Neural cell (in vitro differentiated cells): ENCODE results near the gene DGKQ. TPM values are rescaled to one million over a fixed set of nuclear protein-coding genes. Genes with fewer than 3 reads are reported as not detected.

Experiments
- H2AFZ ChIP-seq: fragments of 200-600, 300-800 bp; sonication (generic), shearing (Covaris generic); 2 replicates; pipeline ENCODE4 v1.6.0; 2014; ENCODE audit warnings: low read depth, mild to moderate bottlenecking, antibody characterized with exemption, low read length, moderate library complexity
- H3F3A ChIP-seq: fragments of 200-600 bp; shearing (Covaris generic); 2 replicates; pipeline ENCODE4 v1.6.1; 2016; ENCODE audit warnings: mild to moderate bottlenecking, moderate library complexity, mixed read lengths, antibody characterized with exemption, low read length; ENCODE audit not compliant: insufficient read depth, poor library complexity, severe bottlenecking
- H3K27ac ChIP-seq: fragments of 200-600, 300-800 bp; sonication (generic), shearing (Covaris generic); 2 replicates; pipeline ENCODE4 v1.5.1; 2014; ENCODE audit warnings: mild to moderate bottlenecking, low read length, moderate library complexity
- H3K27me3 ChIP-seq: fragments of 300-800, 200-600 bp; sonication (generic), shearing (Covaris generic); 2 replicates; pipeline ENCODE4 v1.6.0; 2014; ENCODE audit warnings: mild to moderate bottlenecking, low read depth, low read length, moderate library complexity; ENCODE audit not compliant: insufficient read depth
- H3K36me3 ChIP-seq: fragments of 300-800, 200-600 bp; sonication (generic), shearing (Covaris generic); 2 replicates; pipeline ENCODE4 v1.5.1; 2014; ENCODE audit warnings: mild to moderate bottlenecking, antibody characterized with exemption, low read length, moderate library complexity; ENCODE audit not compliant: insufficient read depth
- H3K4me2 ChIP-seq: fragments of 300-800, 200-600 bp; sonication (generic), shearing (Covaris generic); 2 replicates; pipeline ENCODE4 v1.6.0; 2014; ENCODE audit warnings: mild to moderate bottlenecking, low read length
- H3K4me3 ChIP-seq: fragments of 300-800, 200-600 bp; sonication (generic), shearing (Covaris generic); 2 replicates; pipeline ENCODE4 v1.5.1; 2014; ENCODE audit warnings: mild to moderate bottlenecking, low read length, moderate library complexity
- H3K79me2 ChIP-seq: fragments of 200-600 bp; shearing (Covaris generic); replicated peaks from 2 replicates; pipeline ENCODE4 v1.6.0; 2014; ENCODE audit warnings: mild to moderate bottlenecking, low read length, moderate library complexity; ENCODE audit not compliant: insufficient read depth
- H3K9ac ChIP-seq: fragments of 300-800, 200-600 bp; sonication (generic), shearing (Covaris generic); 2 replicates; pipeline ENCODE4 v1.6.1; 2016; ENCODE audit warnings: mild to moderate bottlenecking, low read length, mixed read lengths
- H3K9me2 ChIP-seq: fragments of 200-600 bp; shearing (Covaris generic); 2 replicates; pipeline ENCODE4 v1.6.1; 2016; ENCODE audit warnings: mild to moderate bottlenecking, low read length, mixed read lengths; ENCODE audit not compliant: insufficient read depth
- H3K9me3 ChIP-seq: fragments of 200-600, 300-800 bp; sonication (generic), shearing (Covaris generic); 2 replicates; pipeline ENCODE4 v1.6.1; 2016; ENCODE audit warnings: mild to moderate bottlenecking, mixed run types, low read length, moderate library complexity, mixed read lengths
- H4K20me1 ChIP-seq: fragments of 200-600 bp; shearing (Covaris generic); 2 replicates; pipeline ENCODE4 v1.6.1; 2016; ENCODE audit warnings: mild to moderate bottlenecking, mixed run types; ENCODE audit not compliant: insufficient read depth
- EP300 ChIP-seq: fragments of 450-650 bp; conservative IDR thresholded peaks from 2 replicates; pipeline ENCODE4 v1.6.1; 2014; ENCODE audit warnings: antibody characterized with exemption, mild to moderate bottlenecking, moderate library complexity; ENCODE audit not compliant: poor library complexity, severe bottlenecking
- EZH2 ChIP-seq: fragments of 200-600, 300-800 bp; shearing (Covaris generic), sonication (generic); IDR thresholded peaks from 2 replicates; pipeline ENCODE4 v1.6.1; 2014; ENCODE audit warnings: antibody characterized with exemption, low read length, borderline replicate concordance, mild to moderate bottlenecking; ENCODE audit not compliant: insufficient read depth, poor library complexity, severe bottlenecking
- MXI1 ChIP-seq: fragments of 450-650 bp; conservative IDR thresholded peaks from 2 replicates; pipeline ENCODE4 v1.6.1; 2014; ENCODE audit warnings: antibody characterized with exemption, mild to moderate bottlenecking; ENCODE audit not compliant: poor library complexity, severe bottlenecking
- POLR2AphosphoS5 ChIP-seq: IDR thresholded peaks from 2 replicates; pipeline ENCODE4 v1.6.1; 2012
- RAD21 ChIP-seq: fragments of 450-650 bp; conservative IDR thresholded peaks from 2 replicates; pipeline ENCODE4 v1.6.1; 2014; ENCODE audit warnings: antibody characterized with exemption, mild to moderate bottlenecking, moderate library complexity
- SMC3 ChIP-seq: fragments of 450-650 bp; conservative IDR thresholded peaks from 2 replicates; pipeline ENCODE4 v1.6.1; 2014; ENCODE audit warnings: antibody characterized with exemption, mild to moderate bottlenecking, moderate library complexity; ENCODE audit not compliant: poor library complexity
- TAF1 ChIP-seq: IDR thresholded peaks from 2 replicates; pipeline ENCODE4 v1.6.1; 2012; ENCODE audit warnings: low read depth
- polyA plus RNA-seq: library from polyadenylated mRNA; depleted of rRNA; stranded (reverse); fragments of >200 nt; gene quantifications from 2 replicates; pipeline ENCODE4 v1.2.3, GENCODE V29; 2014
- TF ChIP-seq, protein P1 (sequence below): fragments of 450-650 bp; IDR thresholded peaks from 2 replicates; pipeline ENCODE4 v1.5.1; 2014; ENCODE audit warnings: antibody characterized with exemption, mild to moderate bottlenecking, moderate library complexity; ENCODE audit not compliant: poor library complexity, severe bottlenecking
- TF ChIP-seq, protein P2 (sequence below): IDR thresholded peaks from 2 replicates; pipeline ENCODE4 v1.6.1; 2012; ENCODE audit warnings: borderline replicate concordance

The DGKQ gene
- polyA plus RNA-seq, 1 donor from 2014 or later = 32.4 TPM

DNA sequence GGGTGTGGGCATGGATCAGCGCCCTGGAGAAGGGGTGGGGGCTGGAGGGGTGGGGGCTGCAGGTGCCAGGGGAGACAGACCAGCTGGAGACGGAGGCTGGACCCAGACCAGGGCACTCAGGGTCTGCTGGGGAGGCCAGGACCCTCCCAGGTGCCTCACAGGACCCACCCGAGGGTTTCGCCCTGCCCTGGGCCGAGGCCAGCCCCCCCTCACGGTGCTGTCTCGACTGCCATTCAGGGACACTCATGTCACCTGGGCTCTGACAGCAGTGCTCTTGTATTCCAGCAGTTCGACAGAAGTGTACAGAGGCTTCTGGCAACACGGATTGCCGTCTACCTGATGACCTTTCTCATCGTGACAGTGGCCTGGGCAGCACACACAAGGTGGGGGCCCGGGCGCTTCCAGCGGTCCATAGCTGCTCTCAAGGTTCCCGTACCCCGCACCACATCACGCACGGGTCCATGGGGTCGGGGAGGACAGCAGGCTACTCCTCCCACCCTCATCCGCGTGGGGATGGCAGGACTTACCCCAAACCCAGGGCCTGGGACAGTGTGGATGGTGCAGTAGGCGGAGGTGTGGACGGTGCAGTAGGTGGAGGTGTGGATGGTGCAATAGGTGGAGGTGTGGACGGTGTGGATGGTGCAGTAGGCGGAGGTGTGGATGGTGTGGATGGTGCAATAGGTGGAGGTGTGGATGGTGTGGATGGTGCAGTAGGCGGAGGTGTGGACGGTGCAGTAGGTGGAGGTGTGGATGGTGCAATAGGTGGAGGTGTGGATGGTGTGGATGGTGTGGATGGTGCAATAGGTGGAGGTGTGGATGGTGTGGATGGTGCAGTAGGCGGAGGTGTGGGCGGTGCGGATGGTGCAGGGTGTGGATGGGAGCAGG, 23.0 kb downstream of the DGKQ start:
- no peak for TF ChIP-seq EP300
- TF ChIP-seq MXI1 = no peak
- no peak for TF ChIP-seq SMC3
- TF ChIP-seq, protein P1, sequence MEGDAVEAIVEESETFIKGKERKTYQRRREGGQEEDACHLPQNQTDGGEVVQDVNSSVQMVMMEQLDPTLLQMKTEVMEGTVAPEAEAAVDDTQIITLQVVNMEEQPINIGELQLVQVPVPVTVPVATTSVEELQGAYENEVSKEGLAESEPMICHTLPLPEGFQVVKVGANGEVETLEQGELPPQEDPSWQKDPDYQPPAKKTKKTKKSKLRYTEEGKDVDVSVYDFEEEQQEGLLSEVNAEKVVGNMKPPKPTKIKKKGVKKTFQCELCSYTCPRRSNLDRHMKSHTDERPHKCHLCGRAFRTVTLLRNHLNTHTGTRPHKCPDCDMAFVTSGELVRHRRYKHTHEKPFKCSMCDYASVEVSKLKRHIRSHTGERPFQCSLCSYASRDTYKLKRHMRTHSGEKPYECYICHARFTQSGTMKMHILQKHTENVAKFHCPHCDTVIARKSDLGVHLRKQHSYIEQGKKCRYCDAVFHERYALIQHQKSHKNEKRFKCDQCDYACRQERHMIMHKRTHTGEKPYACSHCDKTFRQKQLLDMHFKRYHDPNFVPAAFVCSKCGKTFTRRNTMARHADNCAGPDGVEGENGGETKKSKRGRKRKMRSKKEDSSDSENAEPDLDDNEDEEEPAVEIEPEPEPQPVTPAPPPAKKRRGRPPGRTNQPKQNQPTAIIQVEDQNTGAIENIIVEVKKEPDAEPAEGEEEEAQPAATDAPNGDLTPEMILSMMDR = no peak
- TF ChIP-seq, protein P2, sequence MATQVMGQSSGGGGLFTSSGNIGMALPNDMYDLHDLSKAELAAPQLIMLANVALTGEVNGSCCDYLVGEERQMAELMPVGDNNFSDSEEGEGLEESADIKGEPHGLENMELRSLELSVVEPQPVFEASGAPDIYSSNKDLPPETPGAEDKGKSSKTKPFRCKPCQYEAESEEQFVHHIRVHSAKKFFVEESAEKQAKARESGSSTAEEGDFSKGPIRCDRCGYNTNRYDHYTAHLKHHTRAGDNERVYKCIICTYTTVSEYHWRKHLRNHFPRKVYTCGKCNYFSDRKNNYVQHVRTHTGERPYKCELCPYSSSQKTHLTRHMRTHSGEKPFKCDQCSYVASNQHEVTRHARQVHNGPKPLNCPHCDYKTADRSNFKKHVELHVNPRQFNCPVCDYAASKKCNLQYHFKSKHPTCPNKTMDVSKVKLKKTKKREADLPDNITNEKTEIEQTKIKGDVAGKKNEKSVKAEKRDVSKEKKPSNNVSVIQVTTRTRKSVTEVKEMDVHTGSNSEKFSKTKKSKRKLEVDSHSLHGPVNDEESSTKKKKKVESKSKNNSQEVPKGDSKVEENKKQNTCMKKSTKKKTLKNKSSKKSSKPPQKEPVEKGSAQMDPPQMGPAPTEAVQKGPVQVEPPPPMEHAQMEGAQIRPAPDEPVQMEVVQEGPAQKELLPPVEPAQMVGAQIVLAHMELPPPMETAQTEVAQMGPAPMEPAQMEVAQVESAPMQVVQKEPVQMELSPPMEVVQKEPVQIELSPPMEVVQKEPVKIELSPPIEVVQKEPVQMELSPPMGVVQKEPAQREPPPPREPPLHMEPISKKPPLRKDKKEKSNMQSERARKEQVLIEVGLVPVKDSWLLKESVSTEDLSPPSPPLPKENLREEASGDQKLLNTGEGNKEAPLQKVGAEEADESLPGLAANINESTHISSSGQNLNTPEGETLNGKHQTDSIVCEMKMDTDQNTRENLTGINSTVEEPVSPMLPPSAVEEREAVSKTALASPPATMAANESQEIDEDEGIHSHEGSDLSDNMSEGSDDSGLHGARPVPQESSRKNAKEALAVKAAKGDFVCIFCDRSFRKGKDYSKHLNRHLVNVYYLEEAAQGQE = no peak
- no peak for TF ChIP-seq TAF1
- no peak for TF ChIP-seq POLR2AphosphoS5
- no peak for TF ChIP-seq EZH2
- TF ChIP-seq RAD21 = no peak
- Histone ChIP-seq H3K9me3 (no peaks in the 10 kb centered on the region), H3K36me3 (no peaks in the 10 kb centered on the region), H3K79me2 (no peaks in the 10 kb centered on the region), H2AFZ (no peak overlapping the region), H3K9ac (no peak overlapping the region), H3F3A (no peaks in the 10 kb centered on the region), H3K4me3 (no peak overlapping the region), H3K9me2 (no peaks in the 10 kb centered on the region), H3K27ac (no peak overlapping the region), H4K20me1 (no peaks in the 10 kb centered on the region), H3K27me3 (no peaks in the 10 kb centered on the region), H3K4me2 (no peak overlapping the region)

DNA sequence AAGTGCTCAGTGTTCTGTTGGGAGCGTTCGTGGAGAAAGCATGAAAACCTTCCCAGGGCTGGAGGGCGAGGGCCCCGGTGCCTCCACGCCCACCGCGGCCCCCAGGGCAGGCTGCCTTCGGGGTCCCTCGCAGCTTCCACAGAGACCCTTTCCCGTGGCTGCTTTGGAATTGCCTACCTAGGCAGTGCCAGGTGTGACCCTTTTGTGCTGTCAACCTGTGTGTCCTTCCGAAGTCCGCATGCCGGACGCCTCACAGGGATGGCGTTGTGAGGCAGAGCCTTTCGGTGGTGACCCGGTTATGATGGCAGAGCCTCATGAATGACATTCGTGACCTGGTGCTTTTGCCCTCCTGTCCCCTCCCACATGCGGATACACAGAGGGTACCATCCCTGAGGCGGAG, 23.7 kb downstream of the DGKQ start:
- Histone ChIP-seq H3K36me3 (no peaks in the 10 kb centered on the region), H3K27me3 (no peaks in the 10 kb centered on the region), H3F3A (no peaks in the 10 kb centered on the region), H4K20me1 (no peaks in the 10 kb centered on the region), H3K9ac (no peak overlapping the region), H3K79me2 (no peaks in the 10 kb centered on the region), H3K9me3 (no peaks in the 10 kb centered on the region), H3K9me2 (no peaks in the 10 kb centered on the region), H2AFZ (no peak overlapping the region), H3K4me2 (no peak overlapping the region), H3K4me3 (no peak overlapping the region), H3K27ac (no peak overlapping the region)
- TF ChIP-seq, protein P1 = no peak
- TF ChIP-seq SMC3 = no peak
- TF ChIP-seq MXI1 = no peak
- TF ChIP-seq POLR2AphosphoS5 = no peak
- no peak for TF ChIP-seq RAD21
- no peak for TF ChIP-seq EP300
- no peak for TF ChIP-seq EZH2
- no peak for TF ChIP-seq TAF1
- TF ChIP-seq, protein P2 = no peak
